ENCODE data around the gene TBC1D22A.

Gene TBC1D22A

DNA sequence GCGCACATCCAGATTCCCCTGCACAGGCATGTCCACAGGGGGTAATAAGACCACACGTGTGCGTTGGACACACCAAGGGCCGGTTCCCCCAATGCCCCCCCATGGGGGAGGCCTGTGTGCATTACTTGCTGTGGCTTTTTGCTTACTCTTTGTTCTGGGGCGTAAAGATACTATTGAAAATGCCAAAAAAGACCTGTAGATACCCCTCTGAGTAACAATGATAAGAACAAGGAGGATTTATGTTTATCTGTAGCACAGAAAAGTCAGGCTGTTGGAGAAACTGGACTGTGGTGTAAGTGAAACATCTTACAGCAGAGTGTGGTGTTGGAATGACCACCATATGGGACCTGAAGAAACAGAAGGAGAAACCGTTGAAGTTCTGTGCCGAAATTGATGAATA is 103.2 kb downstream of the TBC1D22A start:
- TF ChIP-seq Cebpa-rat (IDR thresholded peaks at IDR 0.05) = no peak
- Histone ChIP-seq H3K9me3 (replicated peaks in 1 of 11) (peaks cover 15 to 26% (median 23%) of the 10 kb centered on the region in 11 experiments), H3K27ac (no peak overlapping the region), H3K27me3 (no peaks in the 10 kb centered on the region), H4K20me1 (peaks cover 26 to 100% (median 49%) of the 10 kb centered on the region in 11 experiments; a peak in 21 of 22 replicates), H3K4me3 (no peak overlapping the region), H3K9ac (no peak overlapping the region), H3K4me2 (no peak overlapping the region), H3K36me3 (peaks cover 53 to 78% (median 69%) of the 10 kb centered on the region in 11 experiments), H3K4me1 (peaks cover 0 to 23% (median 3%) of the 10 kb centered on the region in 10 experiments; a peak in 10 of 20 replicates)

- no peak overlapping the region for H3K27ac ChIP-seq
- H4K20me1 ChIP-seq = peaks cover 26 to 93% (median 43%) of the 10 kb centered on the region in 11 experiments; a peak in 21 of 22 replicates
Measured at GRCh38 chr22:46866591-46866990, 104.1 kb downstream of the TBC1D22A start.

GRCh38 chr22:46867106-46867505 is 104.7 kb downstream of the TBC1D22A start:
- H4K20me1 ChIP-seq = peaks cover 25 to 88% (median 38%) of the 10 kb centered on the region in 11 experiments; a peak in 21 of 22 replicates
- H3K27me3 ChIP-seq = no peaks in the 10 kb centered on the region
- H3K4me2 ChIP-seq = no peak overlapping the region
- peaks cover 66 to 92% (median 83%) of the 10 kb centered on the region in 11 experiments for H3K36me3 ChIP-seq
- peaks cover 30 to 40% (median 37%) of the 10 kb centered on the region in 11 experiments for H3K9me3 ChIP-seq (replicated peaks in 1 of 11)
- H3K27ac ChIP-seq = no peak overlapping the region
- no peak overlapping the region for H3K4me3 ChIP-seq
- TF ChIP-seq Cebpa-rat (IDR thresholded peaks at IDR 0.05) = no peak
- peaks cover 0 to 23% (median 3%) of the 10 kb centered on the region in 10 experiments; a peak in 10 of 20 replicates for H3K4me1 ChIP-seq
- H3K9ac ChIP-seq = no peak overlapping the region

More at GRCh38 chr22:46866591-46866990, 104.1 kb downstream of the TBC1D22A start:
- Histone ChIP-seq H3K9me3 (replicated peaks in 1 of 11) (peaks cover 25 to 35% (median 32%) of the 10 kb centered on the region in 11 experiments), H3K36me3 (peaks cover 63 to 86% (median 78%) of the 10 kb centered on the region in 11 experiments), H3K4me1 (peaks cover 0 to 23% (median 3%) of the 10 kb centered on the region in 10 experiments; a peak in 10 of 20 replicates), H3K9ac (no peak overlapping the region), H3K4me3 (no peak overlapping the region), H3K27me3 (no peaks in the 10 kb centered on the region), H3K4me2 (no peak overlapping the region)
- TF ChIP-seq Cebpa-rat (IDR thresholded peaks at IDR 0.05) = no peak

DNA sequence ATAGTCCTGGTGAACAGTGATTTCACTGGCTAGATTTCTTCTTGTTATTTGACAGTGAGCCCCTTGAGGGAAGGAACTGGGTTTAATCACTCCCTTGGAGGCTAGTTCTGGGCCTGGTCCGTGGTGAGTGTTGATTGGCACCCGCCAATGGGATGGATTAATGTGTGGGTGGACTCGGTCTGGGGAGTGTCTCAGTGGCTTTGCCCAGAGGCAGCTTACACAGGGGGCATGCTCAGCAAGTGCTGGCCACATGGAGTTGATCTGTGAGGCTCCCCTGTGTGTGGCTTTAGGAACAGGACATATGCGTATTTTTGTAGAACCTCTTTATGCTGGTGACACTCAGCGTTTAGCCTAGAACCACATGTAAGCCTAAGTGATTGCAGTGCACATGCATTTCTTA is 106.9 kb downstream of the TBC1D22A start:
- Histone ChIP-seq H3K4me3 (no peak overlapping the region), H3K36me3 (peaks cover 71 to 98% (median 84%) of the 10 kb centered on the region in 11 experiments), H3K4me2 (no peak overlapping the region), H3K27me3 (no peaks in the 10 kb centered on the region), H3K27ac (no peak overlapping the region), H3K9ac (no peak overlapping the region), H3K4me1 (peaks cover 0 to 3% (median 0%) of the 10 kb centered on the region in 10 experiments; a peak in 3 of 20 replicates), H3K9me3 (replicated peaks in 1 of 11) (peaks cover 39 to 57% (median 52%) of the 10 kb centered on the region in 11 experiments), H4K20me1 (peaks cover 7 to 79% (median 16%) of the 10 kb centered on the region in 11 experiments; a peak in 13 of 22 replicates)
- TF ChIP-seq Cebpa-rat (IDR thresholded peaks at IDR 0.05) = no peak

DNA sequence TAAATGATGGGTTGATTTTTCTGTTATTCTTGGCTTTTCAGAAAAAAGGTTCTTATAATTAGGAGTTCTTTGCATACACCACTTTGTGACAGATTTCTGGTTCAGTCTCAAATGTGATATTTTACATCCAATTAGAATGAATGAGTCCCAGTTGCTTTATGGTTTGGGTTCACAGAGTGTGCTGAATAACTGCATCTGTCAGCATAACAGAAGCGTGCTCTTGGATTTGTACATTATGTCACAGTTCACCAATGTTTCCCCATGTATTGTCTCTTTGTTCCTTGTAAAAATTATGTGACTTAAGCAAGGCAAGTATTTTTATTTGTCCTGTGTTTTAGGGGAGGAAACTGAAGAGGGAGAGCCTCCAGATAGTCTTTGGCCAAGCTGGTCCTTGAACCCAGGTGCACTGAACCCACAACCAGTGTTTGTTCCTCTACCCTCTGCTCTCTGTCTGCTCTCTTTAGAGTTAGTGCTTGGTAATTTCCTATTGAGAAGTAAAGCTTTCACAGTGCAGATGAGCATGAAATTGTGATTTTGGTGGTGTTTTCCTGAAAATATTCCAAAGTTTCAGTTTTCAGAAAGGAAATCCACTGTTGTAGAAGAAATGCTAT is 107.5 kb downstream of the TBC1D22A start:
- H3K4me1 ChIP-seq = no peaks in the 10 kb centered on the region

DNA sequence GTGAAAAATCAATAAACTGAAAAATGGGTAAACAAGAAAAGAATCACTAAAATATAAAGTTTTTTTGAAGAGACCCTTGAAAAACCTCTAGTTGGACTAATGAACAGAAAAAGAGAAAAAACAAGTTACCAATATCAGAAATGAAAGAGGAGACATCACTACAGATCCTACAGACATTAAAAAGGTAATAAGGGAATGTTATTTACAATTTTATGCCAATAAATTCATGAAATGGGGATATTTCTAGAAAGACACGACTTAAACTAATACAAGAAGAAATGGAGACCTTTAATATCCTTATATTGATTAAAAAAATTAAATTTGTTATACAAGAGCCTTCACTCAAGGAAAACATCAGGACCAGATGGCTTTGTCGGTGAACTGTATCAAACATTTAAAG is 109.4 kb downstream of the TBC1D22A start:
- no peak overlapping the region for H3K27ac ChIP-seq
- no peaks in the 10 kb centered on the region for H3K27me3 ChIP-seq
- H3K4me1 ChIP-seq = no peaks in the 10 kb centered on the region
- peaks cover 39 to 57% (median 52%) of the 10 kb centered on the region in 11 experiments for H3K9me3 ChIP-seq (replicated peaks in 1 of 11)
- no peak overlapping the region for H3K4me3 ChIP-seq
- TF ChIP-seq Cebpa-rat (IDR thresholded peaks at IDR 0.05) = no peak
- H4K20me1 ChIP-seq = peaks cover 3 to 79% (median 12%) of the 10 kb centered on the region in 11 experiments; a peak in 16 of 22 replicates
- H3K36me3 ChIP-seq = peaks cover 54 to 90% (median 65%) of the 10 kb centered on the region in 11 experiments
- no peak overlapping the region for H3K4me2 ChIP-seq
- H3K9ac ChIP-seq = no peak overlapping the region

More for the DNA sequence above, 107.5 kb downstream of the TBC1D22A start:
- no peak for TF ChIP-seq Cebpa-rat (IDR thresholded peaks at IDR 0.05)
- Histone ChIP-seq H3K36me3 (peaks cover 65 to 97% (median 80%) of the 10 kb centered on the region in 11 experiments), H3K27ac (no peak overlapping the region), H3K4me2 (no peak overlapping the region), H3K9me3 (replicated peaks in 1 of 11) (peaks cover 39 to 57% (median 52%) of the 10 kb centered on the region in 11 experiments), H3K4me3 (no peak overlapping the region), H4K20me1 (peaks cover under 1 to 79% (median 10%) of the 10 kb centered on the region in 11 experiments; a peak in 13 of 22 replicates), H3K27me3 (no peaks in the 10 kb centered on the region), H3K9ac (no peak overlapping the region)

- H3K36me3 ChIP-seq = peaks cover 30 to 65% (median 42%) of the 10 kb centered on the region in 11 experiments
- H3K9ac ChIP-seq = no peak overlapping the region
- peaks cover 12 to 24% (median 16%) of the 10 kb centered on the region in 10 experiments for H3K4me1 ChIP-seq
- no peak overlapping the region for H3K4me3 ChIP-seq
- H3K4me2 ChIP-seq = no peak overlapping the region
- no peak for TF ChIP-seq Cebpa-rat (IDR thresholded peaks at IDR 0.05)
- no peaks in the 10 kb centered on the region for H3K27me3 ChIP-seq
- peaks cover 21 to 79% (median 36%) of the 10 kb centered on the region in 11 experiments; a peak in 21 of 22 replicates for H4K20me1 ChIP-seq
- peaks cover 27 to 40% (median 35%) of the 10 kb centered on the region in 11 experiments for H3K9me3 ChIP-seq (replicated peaks in 1 of 11)
- H3K27ac ChIP-seq = no peak overlapping the region
Measured at GRCh38 chr22:46875089-46875488, 112.6 kb downstream of the TBC1D22A start.

- Histone ChIP-seq H3K4me3 (no peak overlapping the region), H3K27ac (no peak overlapping the region), H3K27me3 (no peaks in the 10 kb centered on the region), H4K20me1 (peaks cover 35 to 84% (median 49%) of the 10 kb centered on the region in 11 experiments), H3K4me1 (peaks cover 12 to 24% (median 16%) of the 10 kb centered on the region in 10 experiments), H3K4me2 (no peak overlapping the region), H3K36me3 (peaks cover 17 to 65% (median 37%) of the 10 kb centered on the region in 11 experiments), H3K9ac (no peak overlapping the region), H3K9me3 (replicated peaks in 1 of 11) (peaks cover 14 to 26% (median 22%) of the 10 kb centered on the region in 11 experiments)
- no peak for TF ChIP-seq Cebpa-rat (IDR thresholded peaks at IDR 0.05)
Measured at GRCh38 chr22:46876357-46876934, 114.0 kb downstream of the TBC1D22A start.
